Measurements from ENCODE around the gene ATXN1.

ATXN1 gene

DNA sequence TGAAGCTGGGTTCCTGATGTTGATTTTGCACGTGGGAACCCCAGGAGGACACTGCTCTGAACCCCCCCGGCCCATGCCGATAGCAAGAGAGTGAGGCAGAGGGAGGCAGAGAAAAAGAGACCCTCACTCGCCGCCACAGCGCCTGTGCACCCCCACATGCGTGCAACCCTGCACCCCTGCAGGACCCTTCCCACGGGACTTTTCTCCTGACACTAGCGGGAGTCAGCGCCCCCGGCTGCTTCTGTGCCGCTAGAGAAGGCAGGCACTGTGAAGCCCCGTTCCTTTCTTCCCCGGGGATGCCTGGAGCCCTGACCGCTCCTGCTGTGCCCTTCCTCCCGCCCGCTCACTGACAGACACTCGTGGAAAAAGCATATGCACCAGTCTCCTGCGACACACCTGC is 455.5 kb downstream of the ATXN1 start:
- Histone ChIP-seq H3K9ac (no peak overlapping the region), H3K79me2 (no peaks in the 10 kb centered on the region), H3K4me2 (ENCODE audit: low read length) (no peak overlapping the region), H3K4me1 (no peaks in the 10 kb centered on the region), H3K27ac (no peak overlapping the region), H3K36me3 (ENCODE audit: control insufficient read depth, insufficient read depth, low read length) (no peaks in the 10 kb centered on the region), H2AFZ (no peak overlapping the region), H3K9me3 (ENCODE audit: control insufficient read depth, low read length) (no peaks in the 10 kb centered on the region), H3K4me3 (ENCODE audit: low read depth, low read length) (no peak overlapping the region), H3K27me3 (ENCODE audit: control insufficient read depth, insufficient read depth, low read length) (no peaks in the 10 kb centered on the region)
- TF ChIP-seq, protein P1, sequence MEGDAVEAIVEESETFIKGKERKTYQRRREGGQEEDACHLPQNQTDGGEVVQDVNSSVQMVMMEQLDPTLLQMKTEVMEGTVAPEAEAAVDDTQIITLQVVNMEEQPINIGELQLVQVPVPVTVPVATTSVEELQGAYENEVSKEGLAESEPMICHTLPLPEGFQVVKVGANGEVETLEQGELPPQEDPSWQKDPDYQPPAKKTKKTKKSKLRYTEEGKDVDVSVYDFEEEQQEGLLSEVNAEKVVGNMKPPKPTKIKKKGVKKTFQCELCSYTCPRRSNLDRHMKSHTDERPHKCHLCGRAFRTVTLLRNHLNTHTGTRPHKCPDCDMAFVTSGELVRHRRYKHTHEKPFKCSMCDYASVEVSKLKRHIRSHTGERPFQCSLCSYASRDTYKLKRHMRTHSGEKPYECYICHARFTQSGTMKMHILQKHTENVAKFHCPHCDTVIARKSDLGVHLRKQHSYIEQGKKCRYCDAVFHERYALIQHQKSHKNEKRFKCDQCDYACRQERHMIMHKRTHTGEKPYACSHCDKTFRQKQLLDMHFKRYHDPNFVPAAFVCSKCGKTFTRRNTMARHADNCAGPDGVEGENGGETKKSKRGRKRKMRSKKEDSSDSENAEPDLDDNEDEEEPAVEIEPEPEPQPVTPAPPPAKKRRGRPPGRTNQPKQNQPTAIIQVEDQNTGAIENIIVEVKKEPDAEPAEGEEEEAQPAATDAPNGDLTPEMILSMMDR (IDR thresholded peaks at IDR 0.05), result no peak

DNA sequence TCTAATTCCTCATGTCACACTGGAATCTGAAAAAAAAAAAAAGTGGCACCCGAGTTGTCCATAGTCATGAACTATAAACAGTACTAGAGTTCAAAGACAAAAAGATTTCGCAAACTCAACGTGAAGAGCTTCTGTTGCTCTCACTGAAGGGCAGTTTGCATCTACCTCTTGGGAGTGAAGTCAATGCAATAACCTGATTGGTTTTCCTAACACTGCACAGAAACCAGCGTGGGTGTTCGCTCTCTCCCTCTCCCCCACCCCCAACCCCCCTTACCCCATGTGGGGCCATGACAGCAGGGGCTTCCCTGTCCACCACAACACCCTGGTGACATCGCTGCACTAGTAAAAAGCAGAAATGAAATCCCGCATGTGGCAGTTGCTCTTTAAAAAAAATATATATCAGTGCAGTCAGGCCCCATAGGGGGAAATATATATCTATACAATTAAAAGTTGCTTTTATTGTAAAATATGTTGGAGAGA is 456.0 kb downstream of the ATXN1 start:
- H3K27me3 ChIP-seq (ENCODE audit: control insufficient read depth, insufficient read depth, low read length), result no peaks in the 10 kb centered on the region
- no peak overlapping the region for H2AFZ ChIP-seq
- TF ChIP-seq, protein P1 (IDR thresholded peaks at IDR 0.05), result no peak
- no peak overlapping the region for H3K27ac ChIP-seq
- no peak overlapping the region for H3K4me3 ChIP-seq (ENCODE audit: low read depth, low read length)
- H3K9me3 ChIP-seq (ENCODE audit: control insufficient read depth, low read length), result no peaks in the 10 kb centered on the region
- H3K4me2 ChIP-seq (ENCODE audit: low read length), result no peak overlapping the region
- no peaks in the 10 kb centered on the region for H3K79me2 ChIP-seq
- H3K4me1 ChIP-seq, result no peaks in the 10 kb centered on the region
- no peaks in the 10 kb centered on the region for H3K36me3 ChIP-seq (ENCODE audit: control insufficient read depth, insufficient read depth, low read length)
- no peak overlapping the region for H3K9ac ChIP-seq

DNA sequence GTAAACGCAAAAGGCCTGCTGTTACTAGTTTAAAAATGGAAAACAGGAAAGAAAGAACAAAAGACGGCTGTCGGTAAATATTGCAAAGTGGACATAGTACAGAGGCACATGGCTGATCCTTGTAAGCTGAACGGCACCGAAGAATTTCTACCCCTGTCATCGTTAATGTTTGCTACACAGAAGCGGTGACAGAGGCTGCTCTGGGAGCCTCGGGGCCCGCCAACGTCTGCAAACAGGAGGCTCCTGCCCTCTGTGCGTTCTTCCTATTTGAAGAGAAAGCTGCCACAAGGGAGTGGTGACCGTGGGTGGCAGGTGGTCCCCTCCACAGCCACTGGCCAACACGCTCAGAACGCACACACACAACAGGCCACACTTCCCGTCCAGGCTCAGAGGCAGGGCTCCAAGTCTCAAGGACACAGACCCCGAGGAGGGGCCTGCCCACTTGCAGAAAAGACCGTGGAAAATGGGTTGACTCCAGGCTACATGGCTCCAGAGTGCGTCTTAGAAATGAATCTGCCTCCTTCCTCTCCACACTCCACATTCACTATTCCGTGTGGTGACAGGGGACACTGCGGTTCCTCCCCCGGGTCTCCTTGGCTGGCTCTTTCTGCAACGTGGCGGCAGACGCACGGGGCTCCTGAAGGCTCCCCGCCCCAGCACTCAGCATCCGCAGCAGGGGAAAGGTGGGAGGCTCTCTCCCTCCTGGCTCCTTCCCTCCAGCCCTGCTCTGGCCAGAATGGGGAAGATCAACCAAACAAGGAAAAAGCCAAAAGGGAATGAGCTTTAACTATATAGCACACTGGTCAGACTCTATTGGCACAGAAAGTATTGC is 458.3 kb downstream of the ATXN1 start:
- Histone ChIP-seq H2AFZ (no peak overlapping the region), H3K9me3 (ENCODE audit: control insufficient read depth, low read length) (no peaks in the 10 kb centered on the region), H3K27ac (no peak overlapping the region), H3K27me3 (ENCODE audit: control insufficient read depth, insufficient read depth, low read length) (no peaks in the 10 kb centered on the region), H3K9ac (no peak overlapping the region), H3K4me3 (ENCODE audit: low read depth, low read length) (no peak overlapping the region), H3K79me2 (no peaks in the 10 kb centered on the region), H3K4me1 (no peaks in the 10 kb centered on the region), H3K4me2 (ENCODE audit: low read length) (no peak overlapping the region), H3K36me3 (ENCODE audit: control insufficient read depth, insufficient read depth, low read length) (no peaks in the 10 kb centered on the region)
- TF ChIP-seq, protein P1 (IDR thresholded peaks at IDR 0.05), result no peak

DNA sequence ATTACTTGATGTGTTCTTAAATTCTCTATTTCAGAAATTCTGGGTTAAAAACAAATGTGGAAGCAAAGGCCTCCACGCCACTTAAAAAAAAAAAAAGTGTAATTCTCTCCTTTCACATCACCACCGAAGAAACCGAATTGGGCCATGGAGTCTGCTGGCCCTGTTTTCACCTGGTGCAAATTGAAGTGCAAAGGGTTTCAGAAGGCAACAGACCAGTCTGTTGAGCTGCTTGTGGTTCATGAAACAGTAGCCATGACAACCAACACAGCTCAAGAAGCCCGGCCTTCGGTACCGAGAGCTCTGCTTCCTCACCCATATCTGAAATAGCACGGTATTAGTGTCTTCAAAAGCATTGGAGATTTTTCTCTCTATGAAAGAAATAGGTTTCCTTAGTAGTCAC is 459.7 kb downstream of the ATXN1 start:
- Histone ChIP-seq H3K9ac (no peak overlapping the region), H3K36me3 (ENCODE audit: control insufficient read depth, insufficient read depth, low read length) (no peaks in the 10 kb centered on the region), H3K27ac (no peak overlapping the region), H3K4me3 (ENCODE audit: low read depth, low read length) (no peak overlapping the region), H3K27me3 (ENCODE audit: control insufficient read depth, insufficient read depth, low read length) (no peaks in the 10 kb centered on the region), H3K4me2 (ENCODE audit: low read length) (no peak overlapping the region), H2AFZ (no peak overlapping the region), H3K4me1 (no peaks in the 10 kb centered on the region), H3K79me2 (no peaks in the 10 kb centered on the region), H3K9me3 (ENCODE audit: control insufficient read depth, low read length) (no peaks in the 10 kb centered on the region)
- TF ChIP-seq, protein P1 (IDR thresholded peaks at IDR 0.05), result no peak

DNA sequence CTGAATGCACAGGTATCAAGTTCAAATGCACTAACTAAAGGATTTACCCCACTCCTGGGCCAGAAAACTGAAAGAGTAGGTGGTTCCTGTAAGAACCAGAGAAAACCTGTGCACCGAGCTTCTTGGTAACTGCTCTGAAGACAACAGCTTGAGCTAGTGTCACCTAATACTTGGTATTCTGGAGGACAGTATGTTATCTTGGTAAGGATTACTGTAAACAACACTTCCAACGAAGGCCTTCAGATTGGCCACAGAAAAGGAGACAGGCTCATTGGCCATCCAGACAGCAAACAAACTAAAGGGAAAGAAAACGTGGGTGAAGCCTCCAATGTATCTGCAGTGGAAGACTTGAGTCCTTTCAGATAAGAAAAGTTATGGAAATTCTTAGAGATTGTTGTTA is 461.4 kb downstream of the ATXN1 start:
- TF ChIP-seq, protein P1 (IDR thresholded peaks at IDR 0.05), result no peak
- Histone ChIP-seq H3K27ac (no peak overlapping the region), H3K79me2 (no peaks in the 10 kb centered on the region), H3K4me2 (ENCODE audit: low read length) (no peak overlapping the region), H3K9ac (no peak overlapping the region), H3K27me3 (ENCODE audit: control insufficient read depth, insufficient read depth, low read length) (no peaks in the 10 kb centered on the region), H3K36me3 (ENCODE audit: control insufficient read depth, insufficient read depth, low read length) (no peaks in the 10 kb centered on the region), H3K9me3 (ENCODE audit: control insufficient read depth, low read length) (no peaks in the 10 kb centered on the region), H3K4me1 (no peaks in the 10 kb centered on the region), H3K4me3 (ENCODE audit: low read depth, low read length) (no peak overlapping the region), H2AFZ (no peak overlapping the region)
